Left ventricle myocardium inferior (tissue), 1 donor: ENCODE measurements around the gene MYCN. TPM values are rescaled to one million over a fixed set of nuclear protein-coding genes. Genes with fewer than 3 reads are reported as not detected.
A peak's percentile ranks its signal among the peaks of the same experiment; 100 is the strongest.

Experiments
- DNase-seq: peaks from one replicate; pipeline ENCODE4 v3.0.0-alpha.2; 2020
- H3K27ac ChIP-seq: fragments of 200-600 bp; replicated peaks from 2 replicates; pipeline ENCODE4 v1.8.0; 2021
- H3K27me3 ChIP-seq: fragments of 200-600 bp; 2 replicates; pipeline ENCODE4 v1.8.0; 2021; ENCODE audit warnings: low read depth
- H3K36me3 ChIP-seq: fragments of 200-600 bp; 2 replicates; pipeline ENCODE4 v1.8.0; 2021
- H3K4me1 ChIP-seq: fragments of 200-600 bp; 2 replicates; pipeline ENCODE4 v1.8.0; 2021
- H3K4me3 ChIP-seq: fragments of 200-600 bp; 2 replicates; pipeline ENCODE4 v1.8.0; 2021; ENCODE audit warnings: mild to moderate bottlenecking, moderate library complexity
- H3K9me3 ChIP-seq: fragments of 200-600 bp; replicated peaks from 2 replicates; pipeline ENCODE4 v1.8.0; 2021
- CTCF ChIP-seq: fragments of 200-600 bp; IDR thresholded peaks from 2 replicates; pipeline ENCODE4 v1.8.0; 2021; ENCODE audit warnings: antibody characterized with exemption, mild to moderate bottlenecking, borderline replicate concordance
- intact Hi-C: fragments of 100-400 bp; cut with micrococcal nuclease; formaldehyde crosslinking; loops from one replicate; pipeline ENCODE4 v1.11.0; 2022
- total RNA-seq: library from RNA; stranded (reverse); fragmentation: NEBNext Ultra II Directional; extraction: Animal tissue kit (Norgen Biotek cat#: 25700); gene quantifications from one replicate; pipeline ENCODE4 v1.2.1, GENCODE V29; 2021
- donor health status: DM: no; HTN: yes; CAD: no; lungs with severe emphysema.

The MYCN gene
- total RNA-seq, 1 donor from 2014 or later = 0.38 TPM

- peaks cover 46% of the 10 kb centered on the region for H3K4me1 ChIP-seq
- H3K36me3 ChIP-seq = no peaks in the 10 kb centered on the region
- intact Hi-C loops = loop anchor here (5.0 to 10.0 kb wide), 2 partner anchors 304 to 343 kb away; no protein-coding TSS in a partner anchor
- peaks cover 57% of the 10 kb centered on the region for H3K27me3 ChIP-seq
- H3K4me3 ChIP-seq = peak overlapping the region; percentile 73
- no peak overlapping the region for H3K27ac ChIP-seq
- H3K9me3 ChIP-seq = no peaks in the 10 kb centered on the region
- TF ChIP-seq CTCF = no peak
- DNase-seq = no peak
Measured at GRCh38 chr2:15938803-15939555, 1.4 kb upstream of the MYCN start.

GRCh38 chr2:15939556-15939853 lies 845 bp upstream of the MYCN start:
- peak; percentile 89 for TF ChIP-seq CTCF
- H3K27ac ChIP-seq = no peak overlapping the region
- H3K9me3 ChIP-seq = no peaks in the 10 kb centered on the region
- peaks cover 57% of the 10 kb centered on the region for H3K27me3 ChIP-seq
- peak; percentile 66 for DNase-seq
- H3K4me3 ChIP-seq = peak overlapping the region; percentile 73
- H3K4me1 ChIP-seq = peaks cover 51% of the 10 kb centered on the region
- no peaks in the 10 kb centered on the region for H3K36me3 ChIP-seq
- intact Hi-C loops = loop anchor here (5.0 to 10.0 kb wide), 2 partner anchors 305 to 343 kb away; no protein-coding TSS in a partner anchor

GRCh38 chr2:15940661-15941480 lies 521 bp downstream of the MYCN start:
- no peak for TF ChIP-seq CTCF
- H3K36me3 ChIP-seq = no peaks in the 10 kb centered on the region
- H3K27ac ChIP-seq = peak overlapping the region; percentile 44
- no peaks in the 10 kb centered on the region for H3K9me3 ChIP-seq
- peaks cover 52% of the 10 kb centered on the region for H3K4me1 ChIP-seq
- no peak for DNase-seq
- H3K27me3 ChIP-seq = peaks cover 57% of the 10 kb centered on the region
- intact Hi-C loops = no loop called here
- peak overlapping the region; percentile 73 for H3K4me3 ChIP-seq

- Histone ChIP-seq H3K27ac (peak overlapping the region; percentile 23), H3K4me1 (peaks cover 52% of the 10 kb centered on the region), H3K9me3 (no peaks in the 10 kb centered on the region), H3K36me3 (no peaks in the 10 kb centered on the region), H3K4me3 (peak overlapping the region; percentile 73), H3K27me3 (peaks cover 57% of the 10 kb centered on the region)
- no peak for DNase-seq
- intact Hi-C loops = no loop called here
- no peak for TF ChIP-seq CTCF
Measured at GRCh38 chr2:15941481-15941850, 1.1 kb downstream of the MYCN start.

- no peak for DNase-seq
- Histone ChIP-seq H3K27ac (peak overlapping the region; percentile 51), H3K4me1 (peaks cover 52% of the 10 kb centered on the region), H3K9me3 (no peaks in the 10 kb centered on the region), H3K36me3 (no peaks in the 10 kb centered on the region), H3K27me3 (peaks cover 56% of the 10 kb centered on the region), H3K4me3 (peak overlapping the region; percentile 73)
- intact Hi-C loops = no loop called here
- TF ChIP-seq CTCF = no peak
Measured at GRCh38 chr2:15941871-15942710, 1.7 kb downstream of the MYCN start.
